ENCODE measurements around the gene BDH1. TPM values are rescaled to one million over a fixed set of nuclear protein-coding genes. Genes with fewer than 3 reads are reported as not detected.
"Not testable (repeated sequence)": the region's sequence is repeated elsewhere in the genome, so short reads cannot be mapped to it uniquely, and the experiment has no call there.

BDH1 gene
- total RNA-seq, 1 donor from 2014 or later = 0.67 TPM

- peak; percentile 90 for DNase-seq (ENCODE audit: low read depth)
Observed at GRCh38 chr3:197490098-197491058, 65.4 kb downstream of the BDH1 start.

DNA sequence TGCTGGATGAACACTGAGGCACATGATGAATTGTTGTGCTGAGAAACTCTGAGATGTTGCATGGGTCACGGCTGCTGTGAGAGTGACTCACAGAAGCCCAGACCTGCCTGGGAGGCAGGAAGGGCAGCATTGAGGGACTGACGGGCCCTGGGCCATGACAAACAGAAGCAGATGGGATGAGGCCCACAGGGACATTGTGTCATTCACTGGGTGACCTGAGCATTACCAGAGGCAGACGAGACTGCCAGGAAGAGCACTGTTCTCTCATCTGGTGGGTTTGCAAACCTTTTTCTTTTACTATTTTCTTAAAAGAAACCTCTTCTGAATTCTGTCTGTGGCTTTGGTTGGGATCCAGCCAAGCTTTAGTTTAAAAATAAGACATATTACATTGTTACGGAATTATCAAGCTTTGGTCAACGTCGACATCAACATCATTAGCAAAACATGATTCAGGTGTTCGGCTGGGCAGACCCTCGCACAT, 67.8 kb downstream of the BDH1 start:
- DNase-seq (ENCODE audit: low read depth) = peak; percentile 98

- no peak for DNase-seq (ENCODE audit: low read depth)
Observed at GRCh38 chr3:197486861-197487260, 68.9 kb downstream of the BDH1 start.

DNA sequence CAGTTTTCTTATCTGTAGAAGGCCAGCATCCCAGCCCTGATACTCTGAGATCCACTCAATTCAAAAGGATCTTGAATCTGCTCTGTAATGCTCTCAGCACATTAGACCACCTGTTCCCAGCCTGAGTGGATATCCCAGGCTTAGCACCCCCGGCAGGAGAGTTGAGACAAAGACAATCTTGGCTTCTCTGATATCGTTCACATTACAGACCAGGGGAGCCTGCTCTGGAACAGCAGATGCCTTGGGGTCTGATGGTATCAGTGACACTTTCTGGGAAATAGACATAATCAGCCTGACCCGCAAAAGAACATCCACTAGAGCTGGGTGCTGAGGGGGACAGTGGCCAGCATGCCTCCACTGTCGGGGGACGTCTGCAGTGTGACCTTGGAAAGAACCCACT, 70.6 kb downstream of the BDH1 start:
- DNase-seq (ENCODE audit: low read depth) = no peak

GRCh38 chr3:197484204-197484901, 71.4 kb downstream of the BDH1 start:
- DNase-seq (ENCODE audit: low read depth) = no peak

- no peak for DNase-seq (ENCODE audit: low read depth)
Observed at GRCh38 chr3:197482001-197482400, 73.8 kb downstream of the BDH1 start.

DNA sequence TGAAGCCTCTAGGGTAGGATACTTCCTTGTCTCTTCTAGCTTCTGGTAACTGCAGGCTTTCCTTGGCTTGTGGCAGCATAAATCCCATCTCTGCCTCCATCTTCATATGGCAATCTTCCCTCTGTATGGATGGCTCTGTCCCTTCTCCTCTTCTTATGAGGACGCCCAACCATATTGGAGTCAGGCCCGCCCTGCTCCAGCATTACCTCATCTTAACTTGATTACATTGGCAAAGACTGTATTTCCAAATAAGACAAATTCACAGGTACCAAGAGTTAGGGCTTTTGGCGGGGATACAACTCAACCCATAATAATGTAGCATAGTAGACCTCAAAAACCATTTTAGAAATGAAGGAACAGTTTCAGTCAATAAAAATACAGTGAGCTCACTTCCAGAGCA, 75.4 kb downstream of the BDH1 start:
- DNase-seq (ENCODE audit: low read depth) = no peak

- DNase-seq (ENCODE audit: low read depth) = peak; percentile 88
Observed at GRCh38 chr3:197478746-197479668, 76.8 kb downstream of the BDH1 start.

GRCh38 chr3:197477816-197478215, 78.0 kb downstream of the BDH1 start:
- DNase-seq (ENCODE audit: low read depth) = not testable (repeated sequence)

DNA sequence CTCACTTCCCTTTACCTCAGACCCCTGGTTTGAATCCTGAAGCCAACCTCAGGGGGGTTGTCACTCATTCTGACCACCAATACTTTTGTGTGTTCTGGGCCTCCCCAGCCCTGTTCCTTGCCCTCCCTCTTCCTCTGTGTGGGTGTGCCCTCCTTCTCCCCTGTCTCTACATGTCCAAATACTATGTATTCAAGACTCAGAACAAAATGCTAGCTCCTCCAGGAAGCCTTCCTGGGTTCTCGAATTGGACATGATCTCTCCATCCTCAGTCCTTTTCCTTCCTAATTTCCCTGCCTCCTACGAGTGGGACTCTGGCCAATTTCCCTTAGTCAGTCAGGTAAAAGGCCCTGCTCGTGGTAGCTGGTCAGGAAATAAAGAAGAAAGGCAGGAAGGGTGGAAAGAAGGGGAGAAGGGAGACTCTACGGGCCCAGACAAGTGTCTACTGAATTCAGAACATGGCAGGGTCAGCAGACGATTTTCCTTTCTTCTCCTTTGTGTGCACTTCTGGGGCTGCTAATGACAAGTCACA, 79.7 kb downstream of the BDH1 start:
- no peak for DNase-seq (ENCODE audit: low read depth)

DNA sequence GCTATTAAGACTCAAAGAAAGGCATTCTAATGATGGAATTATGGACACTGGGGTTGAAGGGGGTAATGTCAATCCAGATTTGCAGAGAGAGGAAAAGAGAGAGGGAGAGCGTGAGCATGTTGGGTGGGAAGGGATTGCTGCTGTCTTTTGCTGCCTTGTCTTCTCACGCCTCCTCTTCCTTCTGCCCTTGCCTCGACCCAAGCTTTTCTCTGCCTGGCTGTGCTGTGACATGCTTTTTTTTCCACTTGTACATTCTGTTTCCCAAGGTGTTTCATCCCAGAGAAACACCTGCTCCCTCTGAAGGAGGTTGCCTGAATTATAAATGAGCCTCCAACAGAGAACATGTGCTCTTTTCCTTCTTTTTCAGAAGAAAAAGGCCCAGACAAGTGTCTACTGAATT, 80.3 kb downstream of the BDH1 start:
- DNase-seq (ENCODE audit: low read depth) = no peak

DNA sequence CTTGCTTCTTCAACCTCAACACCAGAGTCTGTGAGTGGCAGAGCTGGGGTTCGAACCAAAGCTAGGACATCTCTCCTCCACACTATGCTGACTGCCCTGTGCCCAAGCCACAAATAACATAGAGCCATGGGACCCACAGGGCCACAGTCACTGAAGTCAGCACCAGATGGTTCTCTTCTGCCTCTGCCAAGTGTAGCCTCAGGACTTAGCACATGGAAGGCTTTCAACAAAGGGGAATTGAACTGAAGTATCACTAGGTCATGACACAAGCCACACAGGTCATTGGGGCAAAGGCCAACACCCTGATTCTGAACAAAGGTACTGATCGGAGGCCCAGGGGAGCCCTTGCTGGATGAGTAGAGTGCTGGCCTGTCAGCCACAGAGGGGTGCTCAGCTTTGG, 83.6 kb downstream of the BDH1 start:
- DNase-seq (ENCODE audit: low read depth) = peak; percentile 60

DNA sequence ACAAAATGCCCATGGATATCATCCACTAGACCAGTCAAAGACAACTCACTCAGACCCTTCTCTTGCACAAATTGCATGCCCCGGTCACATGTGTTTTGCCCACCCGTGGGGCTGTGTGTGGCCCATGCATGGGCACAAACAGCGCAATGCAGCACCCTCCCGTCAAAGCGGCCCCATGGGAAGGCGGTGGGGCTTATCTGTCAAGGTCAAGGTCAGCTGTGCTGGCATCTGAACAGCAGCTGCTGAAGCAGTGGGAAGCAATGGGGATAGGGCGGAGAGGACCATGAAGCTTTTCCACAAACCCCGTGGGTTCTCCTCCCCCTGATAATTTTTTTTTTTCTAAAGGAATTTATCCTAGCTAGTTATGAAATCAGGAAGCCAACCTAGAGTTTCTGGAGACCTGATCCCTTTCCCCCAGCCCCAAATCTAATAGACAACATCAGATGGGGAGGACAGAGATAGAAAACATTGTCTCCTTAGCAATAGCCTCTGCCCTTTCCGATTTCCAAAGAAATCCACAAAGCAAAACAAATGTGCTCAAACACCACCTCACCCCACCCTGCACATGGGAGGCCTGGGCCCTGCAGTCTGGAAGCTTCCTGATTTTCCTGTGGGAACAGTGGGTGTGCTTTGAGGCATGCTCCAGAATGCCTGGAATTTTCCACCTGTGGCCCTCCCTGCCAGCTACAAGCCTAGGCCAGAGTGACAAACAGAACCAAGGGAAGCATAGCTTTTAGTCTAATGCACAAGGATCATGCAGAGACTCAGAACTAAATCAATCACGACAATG, 84.4 kb downstream of the BDH1 start:
- DNase-seq (ENCODE audit: low read depth) = no peak

DNA sequence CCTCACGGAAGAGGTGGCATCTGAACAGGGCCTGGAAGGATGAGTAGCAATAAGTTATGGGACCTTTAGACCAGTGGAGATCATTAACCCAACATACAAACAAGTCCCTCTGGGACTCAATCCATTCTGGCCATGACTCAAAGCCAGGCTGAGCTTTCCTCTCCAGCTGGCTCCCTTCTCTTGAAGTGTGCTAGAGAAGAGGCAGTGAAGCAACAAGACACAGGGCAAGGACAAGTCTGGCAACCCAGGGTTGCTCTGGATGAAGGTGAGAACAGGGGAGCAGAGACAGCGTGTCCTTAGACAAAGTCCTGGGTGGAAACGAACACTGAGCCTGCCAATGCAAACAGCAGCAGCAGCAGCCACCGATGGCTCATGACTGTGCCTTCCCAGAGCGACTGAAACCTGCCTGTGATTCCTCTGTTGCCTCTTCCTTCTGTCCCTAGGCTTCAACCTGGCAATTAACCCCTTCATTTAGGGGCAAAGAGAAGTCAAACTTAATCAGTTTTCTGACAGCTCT, 86.8 kb downstream of the BDH1 start:
- DNase-seq (ENCODE audit: low read depth) = no peak

- no peak for DNase-seq (ENCODE audit: low read depth)
Observed at GRCh38 chr3:197468167-197468566, 87.6 kb downstream of the BDH1 start.

GRCh38 chr3:197466586-197467399, 89.0 kb downstream of the BDH1 start:
- DNase-seq (ENCODE audit: low read depth) = peak; percentile 74

GRCh38 chr3:197465996-197466549, 89.7 kb downstream of the BDH1 start:
- DNase-seq (ENCODE audit: low read depth) = peak; percentile 65

DNA sequence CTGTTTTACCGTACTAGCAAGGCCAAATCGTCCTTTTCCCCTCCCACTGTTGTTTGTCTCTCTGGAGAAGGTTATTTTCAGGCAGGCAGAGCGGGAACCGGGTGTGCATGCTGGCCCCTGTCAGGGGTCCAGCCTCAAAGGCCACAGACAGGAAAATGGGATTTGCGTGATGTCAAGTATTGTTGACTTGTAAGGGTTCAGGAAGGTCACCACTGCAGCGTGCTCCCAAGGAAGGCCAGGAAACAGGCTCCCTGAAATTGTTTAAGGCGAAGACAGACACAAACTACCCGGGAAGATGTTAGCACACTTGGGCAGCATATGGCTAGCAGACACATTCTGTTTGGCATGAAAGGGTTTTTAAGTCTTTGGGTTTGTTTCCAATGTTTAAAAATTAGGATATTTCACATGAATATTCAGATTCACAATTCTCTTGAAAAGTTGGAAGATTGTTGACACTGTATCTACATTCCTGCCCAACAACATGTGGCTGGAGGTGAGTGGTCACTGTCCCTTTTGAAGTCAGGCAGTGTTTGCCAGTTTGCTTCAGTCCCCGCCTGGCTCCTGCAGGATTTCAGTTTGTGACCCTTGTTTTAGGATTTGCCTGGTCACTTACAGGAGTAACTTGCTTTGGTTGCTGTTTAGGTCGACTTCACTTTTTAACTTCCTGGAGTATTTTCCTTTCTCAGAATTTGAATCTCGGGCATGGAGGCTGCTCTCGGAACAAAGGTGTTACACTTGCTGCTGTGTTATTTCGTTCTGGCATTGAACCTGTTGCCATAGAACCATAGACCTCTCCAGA, 90.4 kb downstream of the BDH1 start:
- no peak for DNase-seq (ENCODE audit: low read depth)

Measured in myocyte (in vitro differentiated cells).